H1 (cell line): Measurements from ENCODE around the gene TIMP3. TPM values are rescaled to one million over a fixed set of nuclear protein-coding genes. Genes with fewer than 3 reads are reported as not detected.

Source experiments
- CTCF ChIA-PET: fragments of 300-600 bp; sonication (Branson Sonifier 250); formaldehyde crosslinking; loops from one replicate; lab custom pipeline; 2021; ENCODE audit not compliant: partially characterized antibody; lab: Charles Lee
- POLR2A ChIA-PET: fragments of 300-600 bp; sonication (Branson Sonifier 250); formaldehyde crosslinking; loops from one replicate; lab custom pipeline; 2021; ENCODE audit warnings: inconsistent platforms; ENCODE audit not compliant: partially characterized antibody; lab: Charles Lee
- DNase-seq, 2 experiments: peaks; one replicate each; pipeline versions ENCODE4 v3.0.0 to v3.0.0-alpha.2; 2010 to 2022; ENCODE audit warnings: low spot score in 2 of 2, low read depth in 1 of 2, mixed read lengths in 1 of 2
- FAIRE-seq: peaks from 2 replicates; lab custom pipeline; 2011; peaks lifted over from hg19 to GRCh38; lab: Jason Lieb, UNC
- H2AFZ ChIP-seq: 2 replicates; pipeline ENCODE4 v1.8.1; 2012; ENCODE audit warnings: low read length, inconsistent platforms
- H2AK5ac ChIP-seq: 2 replicates; pipeline ENCODE4 v1.6.1; 2013; ENCODE audit warnings: low read depth, low read length
- H2BK120ac ChIP-seq: replicated peaks from 2 replicates; pipeline ENCODE3; 2013; ENCODE audit warnings: low read depth, low read length, inconsistent platforms
- H2BK12ac ChIP-seq: 2 replicates; pipeline ENCODE4 v1.6.1; 2013; ENCODE audit warnings: low read depth, low read length
- H2BK15ac ChIP-seq: 2 replicates; pipeline ENCODE4 v1.6.1; 2013; ENCODE audit warnings: low read length
- H2BK20ac ChIP-seq: 2 replicates; pipeline ENCODE4 v1.6.1; 2013; ENCODE audit warnings: low read length
- H2BK5ac ChIP-seq: 2 replicates; pipeline ENCODE4 v1.6.1; 2013; ENCODE audit warnings: low read depth, low read length
- H3K14ac ChIP-seq: 2 replicates; pipeline ENCODE4 v1.6.1; 2013; ENCODE audit warnings: inconsistent platforms; ENCODE audit not compliant: insufficient read length
- H3K18ac ChIP-seq: 2 replicates; pipeline ENCODE4 v1.6.1; 2013; ENCODE audit warnings: low read length; ENCODE audit errors: extremely low read depth
- H3K23ac ChIP-seq: 2 replicates; pipeline ENCODE4 v1.6.1; 2013; ENCODE audit warnings: inconsistent platforms; ENCODE audit not compliant: insufficient read length
- H3K23me2 ChIP-seq: 2 replicates; pipeline ENCODE4 v1.6.1; 2013; ENCODE audit warnings: low read depth, low read length
- H3K27ac ChIP-seq: 2 replicates; pipeline ENCODE4 v1.6.1; 2011; ENCODE audit warnings: low read depth, low read length, inconsistent platforms
- H3K27me3 ChIP-seq, 4 experiments: replicated peaks in 1 of 4; 1 replicate in 1 of 4; 2 replicates in 3 of 4; pipeline versions ENCODE4 v1.6.1 to v1.8.1; 2011 to 2013; ENCODE audit warnings: low read length in 3 of 4, mild to moderate bottlenecking in 3 of 4, inconsistent platforms in 2 of 4, mixed read lengths in 2 of 4, moderate library complexity in 1 of 4; ENCODE audit not compliant: control insufficient read depth in 3 of 4, insufficient read depth in 3 of 4; ENCODE audit errors: extremely low read depth in 1 of 4
- H3K36me3 ChIP-seq, 4 experiments: 2 replicates each; pipeline versions ENCODE4 v1.6.1 to v1.8.1; 2011 to 2013; ENCODE audit warnings: mild to moderate bottlenecking in 4 of 4, low read length in 3 of 4, moderate library complexity in 2 of 4, control low read depth in 1 of 4, inconsistent platforms in 1 of 4; ENCODE audit not compliant: insufficient read depth in 4 of 4, control insufficient read depth in 2 of 4
- H3K4ac ChIP-seq: replicated peaks from 2 replicates; pipeline ENCODE3; 2013; ENCODE audit warnings: low read length, low read depth, mixed read lengths, inconsistent platforms; ENCODE audit not compliant: insufficient read length
- H3K4me1 ChIP-seq, 4 experiments: replicated peaks in 1 of 4; 1 replicate in 1 of 4; 2 replicates in 3 of 4; pipeline versions ENCODE4 v1.6.1 to v1.8.1; 2011 to 2013; ENCODE audit warnings: low read length in 3 of 4, inconsistent platforms in 2 of 4, mixed read lengths in 1 of 4; ENCODE audit not compliant: insufficient read depth in 4 of 4, control insufficient read depth in 3 of 4
- H3K4me2 ChIP-seq, 2 experiments: 2 replicates each; pipeline versions ENCODE4 v1.6.1 to v1.8.1; 2011 to 2013; ENCODE audit warnings: low read depth in 2 of 2, low read length in 2 of 2, control low read depth in 1 of 2, inconsistent platforms in 1 of 2, mild to moderate bottlenecking in 1 of 2; ENCODE audit not compliant: insufficient read depth in 1 of 2
- H3K4me3 ChIP-seq, 4 experiments: fragments of 200-600, 300-600 bp in 1 of 4; sonication (generic), shearing (Covaris generic), sonication (Bioruptor Twin) in 1 of 4; 2 replicates each; pipeline versions ENCODE4 v1.5.1 to v1.8.1; 2011 to 2016; ENCODE audit warnings: low read length in 4 of 4, low read depth in 3 of 4, control low read depth in 2 of 4, inconsistent platforms in 2 of 4, mild to moderate bottlenecking in 2 of 4, mixed read lengths in 1 of 4, moderate library complexity in 1 of 4; ENCODE audit not compliant: insufficient read depth in 2 of 4; ENCODE audit errors: extremely low read depth in 1 of 4
- H3K56ac ChIP-seq: replicated peaks from 2 replicates; pipeline ENCODE3; 2013; ENCODE audit warnings: low read depth, mild to moderate bottlenecking, mixed read lengths, low read length, inconsistent platforms; ENCODE audit not compliant: insufficient read length
- H3K79me1 ChIP-seq: 2 replicates; pipeline ENCODE4 v1.6.1; 2013; ENCODE audit warnings: low read depth, low read length, control low read depth
- H3K79me2 ChIP-seq, 2 experiments: 2 replicates each; pipeline versions ENCODE4 v1.6.1 to v1.8.1; 2012 to 2013; ENCODE audit warnings: low read length in 2 of 2, mild to moderate bottlenecking in 2 of 2, inconsistent platforms in 1 of 2; ENCODE audit not compliant: insufficient read depth in 2 of 2, control insufficient read depth in 1 of 2
- H3K9ac ChIP-seq, 4 experiments: replicated peaks in 1 of 4; 1 replicate in 1 of 4; 2 replicates in 3 of 4; pipeline versions ENCODE4 v1.6.1 to v1.8.1; 2011 to 2013; ENCODE audit warnings: low read depth in 3 of 4, low read length in 3 of 4, control low read depth in 2 of 4, mild to moderate bottlenecking in 2 of 4, moderate library complexity in 2 of 4, inconsistent platforms in 1 of 4; ENCODE audit errors: extremely low read depth in 1 of 4
- H3K9me3 ChIP-seq, 2 experiments: 2 replicates each; pipeline versions ENCODE4 v1.6.1 to v1.8.1; 2012 to 2013; ENCODE audit warnings: mild to moderate bottlenecking in 2 of 2, moderate library complexity in 2 of 2, control low read depth in 1 of 2, inconsistent platforms in 1 of 2, low read depth in 1 of 2, low read length in 1 of 2, mixed read lengths in 1 of 2; ENCODE audit not compliant: insufficient read depth in 2 of 2
- H4K20me1 ChIP-seq, 2 experiments: replicated peaks in 1 of 2; 2 replicates each; pipeline versions ENCODE3 to v1.8.1; 2011 to 2013; ENCODE audit warnings: inconsistent platforms in 2 of 2, low read length in 2 of 2, mild to moderate bottlenecking in 1 of 2; ENCODE audit not compliant: insufficient read depth in 2 of 2, control insufficient read depth in 1 of 2
- H4K5ac ChIP-seq: 2 replicates; pipeline ENCODE4 v1.6.1; 2013; ENCODE audit warnings: low read length, low read depth, mixed read lengths, inconsistent platforms; ENCODE audit not compliant: insufficient read length
- H4K8ac ChIP-seq: 2 replicates; pipeline ENCODE4 v1.8.0; 2013; ENCODE audit warnings: mild to moderate bottlenecking, moderate library complexity, low read length, inconsistent platforms; ENCODE audit not compliant: insufficient read depth; ENCODE audit errors: extremely low read depth
- H4K91ac ChIP-seq: replicated peaks from 2 replicates; pipeline ENCODE3; 2013; ENCODE audit warnings: low read length, mixed read lengths, inconsistent platforms; ENCODE audit not compliant: insufficient read length
- ASH2L ChIP-seq: fragments of 200-600, 300-600 bp; sonication (generic); IDR thresholded peaks from one replicate; pipeline ENCODE4 v1.7.1; 2017; ENCODE audit warnings: low read length
- CBX8 ChIP-seq: fragments of 300-800, 300-1000 bp; sonication (generic); IDR thresholded peaks from 2 replicates; pipeline ENCODE4 v1.7.1; 2016; ENCODE audit warnings: low read depth, low read length, borderline replicate concordance
- EZH2 ChIP-seq: fragments of 200-600 bp; sonication (generic); IDR thresholded peaks from 2 replicates; pipeline ENCODE4 v1.7.1; 2012; ENCODE audit warnings: low read depth, mild to moderate bottlenecking, moderate library complexity, low read length, inconsistent platforms; ENCODE audit not compliant: severe bottlenecking
- KDM4A ChIP-seq: IDR thresholded peaks from one replicate; pipeline ENCODE4 v1.7.1; 2012; ENCODE audit warnings: low read depth, mild to moderate bottlenecking, moderate library complexity, low read length, inconsistent platforms; ENCODE audit not compliant: severe bottlenecking
- POLR2A ChIP-seq, 2 experiments: IDR thresholded peaks; 1 replicate in 1 of 2; 2 replicates in 1 of 2; pipeline ENCODE4 v1.6.1; 2011; ENCODE audit warnings: low read depth in 2 of 2, low read length in 2 of 2, mild to moderate bottlenecking in 2 of 2; ENCODE audit errors: control extremely low read depth in 1 of 2
- RAD21 ChIP-seq, 2 experiments: IDR thresholded peaks in 1 of 2; conservative IDR thresholded peaks in 1 of 2; 2 replicates each; pipeline ENCODE4 v1.6.1; 2011; ENCODE audit warnings: low read depth in 2 of 2, low read length in 2 of 2, improper control_type of control experiment in 1 of 2, inconsistent platforms in 1 of 2, mild to moderate bottlenecking in 1 of 2, moderate library complexity in 1 of 2
- YY1 ChIP-seq: IDR thresholded peaks from 2 replicates; pipeline ENCODE4 v1.6.1; 2011; ENCODE audit warnings: low read depth, mild to moderate bottlenecking, low read length
- WGBS, 2 experiments: shearing (Covaris generic) in 1 of 2; methylation state at CpG; one replicate each; pipeline versions ENCODE4 v1.1.6 to v1.1.7; 2013 to 2015; ENCODE audit warnings: low lambda C conversion rate in 2 of 2, mixed read lengths in 2 of 2, inconsistent platforms in 1 of 2, low coverage in 1 of 2, missing lambda C conversion rate in 1 of 2; ENCODE audit not compliant: insufficient replicate concordance in 2 of 2, insufficient coverage in 1 of 2, insufficient read length in 1 of 2; ENCODE audit errors: extremely low coverage in 1 of 2, missing lambda C conversion rate in 1 of 2; 5-methylcytosine and 5-hydroxymethylcytosine counted together
- polyA plus RNA-seq, 7 experiments: library from polyadenylated mRNA; depleted of rRNA in 3 of 7; stranded (reverse) in 5 of 7; unstranded in 2 of 7; fragments of >200 nt in 5 of 7; fragments of 200-250 nt in 2 of 7; gene quantifications; 1 replicate in 5 of 7; 2 replicates in 1 of 7; 4 replicates in 1 of 7; pipeline versions ENCODE4 v1.2.1 to v1.2.3, GENCODE V29; 2011 to 2013; ENCODE audit warnings: missing spikeins in 2 of 7, mixed read lengths in 2 of 7
- total RNA-seq: library from RNA; stranded (reverse); fragmentation: NEBNext Ultra II Directional; extraction: Animal tissue kit (Norgen Biotek cat#: 25700); gene quantifications from 2 replicates; pipeline ENCODE4 v1.2.1, GENCODE V29; 2021
- TF ChIP-seq, protein P1 (sequence below), 3 experiments: IDR thresholded peaks; 1 replicate in 2 of 3; 2 replicates in 1 of 3; pipeline versions ENCODE4 v1.5.1 to v1.6.1; 2011; ENCODE audit warnings: low read length in 3 of 3, mild to moderate bottlenecking in 3 of 3, inconsistent platforms in 2 of 3, low read depth in 1 of 3, moderate library complexity in 1 of 3; ENCODE audit not compliant: insufficient read depth in 1 of 3; ENCODE audit errors: control extremely low read depth in 1 of 3

TIMP3 gene
- total and polyA plus RNA-seq, 2 of the 8 experiments (the other 6 are each of a cell fraction or from before 2014, with no cell fraction given): 1.3 to 4.7 TPM

DNA sequence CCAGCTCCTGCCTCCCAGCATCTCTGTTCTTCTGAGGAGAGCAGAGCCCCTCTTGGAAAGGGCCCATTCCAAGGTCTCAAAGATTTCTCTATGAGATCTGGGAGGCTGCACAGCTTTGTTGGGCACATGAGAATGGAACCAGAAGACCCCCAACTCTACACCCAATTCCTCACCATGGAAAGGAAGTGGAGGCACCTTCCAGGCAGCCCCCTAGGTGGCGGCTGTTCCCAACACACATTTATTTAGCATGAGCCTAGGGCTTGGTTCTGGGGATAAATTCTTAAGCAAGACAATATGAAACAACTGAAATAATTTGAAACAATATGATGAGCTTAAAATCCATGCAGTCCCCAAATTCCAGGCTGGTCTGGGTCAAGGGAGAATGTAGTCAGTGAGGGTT is 100.4 kb downstream of the TIMP3 start:
- Histone ChIP-seq H3K27ac (no peak overlapping the region), H3K14ac (no peak overlapping the region), H3K23me2 (no peaks in the 10 kb centered on the region), H3K18ac (no peak overlapping the region), H4K5ac (no peak overlapping the region), H3K4me1 (no peaks in the 10 kb centered on the region), H3K4me2 (no peak overlapping the region), H2BK120ac (no peak overlapping the region), H2AK5ac (no peak overlapping the region), H3K79me1 (no peaks in the 10 kb centered on the region), H2AFZ (no peak overlapping the region)
- DNase-seq (no peak), FAIRE-seq (no peak)
- WGBS, 2 experiments: 50% methylated on average over 1 of the region's 1 CpG; no CpG with 5 or more reads in 1 of the 2 experiments
- CTCF ChIA-PET: interaction anchor here (0.7 to 3.1 kb wide), 19 partner anchors 9 to 303 kb away, joined by 3 to 36 read pairs (median 3); no protein-coding TSS in a partner anchor
- POLR2A ChIA-PET: interaction anchor here (1.3 kb wide), 1 partner anchor 11 kb away, joined by 3 read pairs; no protein-coding TSS in a partner anchor
- no peak for TF ChIP-seq EZH2
- TF ChIP-seq KDM4A: no peak
- TF ChIP-seq RAD21 (IDR thresholded peaks at IDR 0.05 in 1 of 2, conservative IDR thresholded peaks at IDR 0.05 in 1 of 2; ENCODE audit: low read depth in 2 of 2, low read length in 2 of 2): peak in 1 of 2 experiments; percentile 19; a peak in 1 of 4 replicates
- TF ChIP-seq ASH2L: no peak
- no peak for TF ChIP-seq YY1
- TF ChIP-seq, protein P1, sequence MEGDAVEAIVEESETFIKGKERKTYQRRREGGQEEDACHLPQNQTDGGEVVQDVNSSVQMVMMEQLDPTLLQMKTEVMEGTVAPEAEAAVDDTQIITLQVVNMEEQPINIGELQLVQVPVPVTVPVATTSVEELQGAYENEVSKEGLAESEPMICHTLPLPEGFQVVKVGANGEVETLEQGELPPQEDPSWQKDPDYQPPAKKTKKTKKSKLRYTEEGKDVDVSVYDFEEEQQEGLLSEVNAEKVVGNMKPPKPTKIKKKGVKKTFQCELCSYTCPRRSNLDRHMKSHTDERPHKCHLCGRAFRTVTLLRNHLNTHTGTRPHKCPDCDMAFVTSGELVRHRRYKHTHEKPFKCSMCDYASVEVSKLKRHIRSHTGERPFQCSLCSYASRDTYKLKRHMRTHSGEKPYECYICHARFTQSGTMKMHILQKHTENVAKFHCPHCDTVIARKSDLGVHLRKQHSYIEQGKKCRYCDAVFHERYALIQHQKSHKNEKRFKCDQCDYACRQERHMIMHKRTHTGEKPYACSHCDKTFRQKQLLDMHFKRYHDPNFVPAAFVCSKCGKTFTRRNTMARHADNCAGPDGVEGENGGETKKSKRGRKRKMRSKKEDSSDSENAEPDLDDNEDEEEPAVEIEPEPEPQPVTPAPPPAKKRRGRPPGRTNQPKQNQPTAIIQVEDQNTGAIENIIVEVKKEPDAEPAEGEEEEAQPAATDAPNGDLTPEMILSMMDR (IDR thresholded peaks at IDR 0.05; ENCODE audit: control extremely low read depth in 1 of 3, insufficient read depth in 1 of 3, low read depth in 1 of 3, low read length in 3 of 3): peak in 2 of 3 experiments; percentile 19 to 33; a peak in 2 of 4 replicates
- TF ChIP-seq CBX8: no peak
- no peak for TF ChIP-seq POLR2A (IDR thresholded peaks at IDR 0.05; ENCODE audit: control extremely low read depth in 1 of 2, low read depth in 2 of 2, low read length in 2 of 2)
- TF ChIP-seq, all 59 proteins: peak for 2
- no peak overlapping the region for H2BK15ac ChIP-seq
- no peak overlapping the region for H3K9ac ChIP-seq
- no peak overlapping the region for H3K23ac ChIP-seq
- H3K9me3 ChIP-seq: no peaks in the 10 kb centered on the region
- H4K8ac ChIP-seq: peak overlapping the region; percentile 79; the same call in 1 of the 2 replicates
- H2BK12ac ChIP-seq: no peak overlapping the region
- peaks cover 0 to 3% (median 0%) of the 10 kb centered on the region in 4 experiments; a peak in 1 of 8 replicates for H3K36me3 ChIP-seq
- H4K20me1 ChIP-seq: no peaks in the 10 kb centered on the region
- no peak overlapping the region for H2BK5ac ChIP-seq
- no peak overlapping the region for H3K4me3 ChIP-seq
- no peaks in the 10 kb centered on the region for H3K79me2 ChIP-seq
- H3K4ac ChIP-seq: no peak overlapping the region
- H3K27me3 ChIP-seq: no peaks in the 10 kb centered on the region
- H2BK20ac ChIP-seq: no peak overlapping the region
- no peak overlapping the region for H4K91ac ChIP-seq
- no peak overlapping the region for H3K56ac ChIP-seq
